Prostate gland (tissue), 2 donors: ENCODE measurements around the gene RORC. TPM values are rescaled to one million over a fixed set of nuclear protein-coding genes. Genes with fewer than 3 reads are reported as not detected.
A peak's percentile ranks its signal among the peaks of the same experiment; 100 is the strongest.

Source experiments
- DNase-seq: peaks from one replicate; pipeline ENCODE4 v3.0.0-alpha.2; 2019; ENCODE audit warnings: low spot score
- H3K27ac ChIP-seq, 2 donors: fragments of 200-600 bp; sonication (generic); 2 replicates each; pipeline ENCODE4 v1.5.1; 2017 to 2019
- H3K27me3 ChIP-seq: fragments of 200-600 bp; sonication (generic); replicated peaks from 2 replicates; pipeline ENCODE4 v1.5.1; 2019; ENCODE audit not compliant: insufficient read depth
- H3K36me3 ChIP-seq, 2 donors: fragments of 200-600 bp; sonication (generic); 1 replicate in 1 of 2; 2 replicates in 1 of 2; pipeline versions ENCODE4 v1.5.1 to v1.8.1; 2017 to 2019
- H3K4me1 ChIP-seq: fragments of 200-600 bp; sonication (generic); replicated peaks from 2 replicates; pipeline ENCODE4 v1.5.1; 2019
- H3K4me3 ChIP-seq, 2 donors: fragments of 200-600 bp; sonication (generic); 2 replicates each; pipeline ENCODE4 v1.5.1; 2017 to 2019
- H3K9me3 ChIP-seq: fragments of 200-600 bp; sonication (generic); 2 replicates; pipeline ENCODE4 v1.5.1; 2017
- POLR2A ChIP-seq: fragments of 450-650 bp; IDR thresholded peaks from one replicate; pipeline ENCODE4 v1.6.1; 2016; ENCODE audit warnings: antibody characterized with exemption, mild to moderate bottlenecking
- POLR2AphosphoS5 ChIP-seq: sonication (generic); formaldehyde crosslinking; IDR thresholded peaks from one replicate; pipeline ENCODE4 v1.6.1; 2017; ENCODE audit warnings: antibody characterized with exemption
- WGBS: methylation state at CpG from one replicate; pipeline ENCODE4 v1.1.5; 2018; 5-methylcytosine and 5-hydroxymethylcytosine counted together
- intact Hi-C: fragments of 100-400 bp; cut with DNase I; formaldehyde crosslinking; loops from one replicate; pipeline ENCODE4 v1.14.2; 2022
- total RNA-seq, 2 donors: library from RNA; depleted of rRNA; stranded (reverse); fragments of >200 nt; gene quantifications; one replicate each; pipeline ENCODE4 v1.1.0, GENCODE V29; 2016
- TF ChIP-seq, protein P1 (sequence below), 4 experiments: fragments of 200-600 bp in 2 of 4; fragments of 450-650 bp in 2 of 4; sonication (generic) in 2 of 4; IDR thresholded peaks; 1 replicate in 3 of 4; 2 replicates in 1 of 4; pipeline ENCODE4 v1.5.1; 2016 to 2019; ENCODE audit warnings: antibody characterized with exemption in 4 of 4, mild to moderate bottlenecking in 2 of 4, moderate library complexity in 2 of 4

Gene RORC
- total RNA-seq, 2 donors from 2014 or later = 51.8 to 73.2 TPM

DNA sequence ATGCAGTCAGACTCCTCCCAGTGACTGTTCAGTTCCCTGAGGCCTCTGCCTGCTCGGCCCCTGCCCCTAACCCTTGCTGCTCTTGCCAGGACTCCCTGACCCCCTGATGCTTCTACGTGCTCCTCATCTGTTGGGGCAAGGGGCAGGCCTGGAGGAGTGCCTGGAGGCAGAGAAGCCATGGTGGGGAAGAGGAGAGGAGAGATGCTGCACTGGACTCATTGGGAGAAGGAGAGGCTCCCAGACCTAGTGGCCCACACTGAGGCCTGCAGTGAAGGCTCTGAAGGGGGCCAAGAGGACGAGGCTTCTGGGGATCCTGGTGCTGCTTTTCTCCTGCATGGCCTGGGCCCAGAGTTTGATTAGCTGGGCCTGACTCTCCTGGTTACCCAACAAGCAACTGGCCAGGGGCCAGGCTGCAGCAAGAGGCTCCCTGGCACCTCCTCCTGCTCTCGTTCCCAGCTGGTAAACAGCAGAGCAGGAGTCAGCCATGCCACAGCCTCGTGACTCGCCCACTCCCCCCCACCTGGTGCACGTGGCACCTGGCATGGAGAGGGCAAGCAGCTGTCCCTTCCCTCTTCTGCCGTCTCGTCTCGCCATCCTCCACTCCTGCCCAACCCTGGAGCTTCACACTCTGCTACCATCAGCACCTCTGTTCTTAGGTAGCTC lies 847 bp upstream of the RORC start:
- Histone ChIP-seq H3K4me1 (peaks cover 27% of the 10 kb centered on the region), H3K36me3 (no peaks in the 10 kb centered on the region), H3K4me3 (peak overlapping the region in 1 of 2 donors; percentile 3), H3K27me3 (no peaks in the 10 kb centered on the region), H3K9me3 (no peaks in the 10 kb centered on the region), H3K27ac (peak overlapping the region; percentile 89 to 90)
- WGBS = 32% methylated on average over 10 of the region's 10 CpGs
- DNase-seq = peak; percentile 98
- TF ChIP-seq, protein P1, sequence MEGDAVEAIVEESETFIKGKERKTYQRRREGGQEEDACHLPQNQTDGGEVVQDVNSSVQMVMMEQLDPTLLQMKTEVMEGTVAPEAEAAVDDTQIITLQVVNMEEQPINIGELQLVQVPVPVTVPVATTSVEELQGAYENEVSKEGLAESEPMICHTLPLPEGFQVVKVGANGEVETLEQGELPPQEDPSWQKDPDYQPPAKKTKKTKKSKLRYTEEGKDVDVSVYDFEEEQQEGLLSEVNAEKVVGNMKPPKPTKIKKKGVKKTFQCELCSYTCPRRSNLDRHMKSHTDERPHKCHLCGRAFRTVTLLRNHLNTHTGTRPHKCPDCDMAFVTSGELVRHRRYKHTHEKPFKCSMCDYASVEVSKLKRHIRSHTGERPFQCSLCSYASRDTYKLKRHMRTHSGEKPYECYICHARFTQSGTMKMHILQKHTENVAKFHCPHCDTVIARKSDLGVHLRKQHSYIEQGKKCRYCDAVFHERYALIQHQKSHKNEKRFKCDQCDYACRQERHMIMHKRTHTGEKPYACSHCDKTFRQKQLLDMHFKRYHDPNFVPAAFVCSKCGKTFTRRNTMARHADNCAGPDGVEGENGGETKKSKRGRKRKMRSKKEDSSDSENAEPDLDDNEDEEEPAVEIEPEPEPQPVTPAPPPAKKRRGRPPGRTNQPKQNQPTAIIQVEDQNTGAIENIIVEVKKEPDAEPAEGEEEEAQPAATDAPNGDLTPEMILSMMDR (IDR thresholded peaks at IDR 0.05) = no peak
- TF ChIP-seq POLR2AphosphoS5 = peak; percentile 98
- intact Hi-C loops = no loop called here

DNA sequence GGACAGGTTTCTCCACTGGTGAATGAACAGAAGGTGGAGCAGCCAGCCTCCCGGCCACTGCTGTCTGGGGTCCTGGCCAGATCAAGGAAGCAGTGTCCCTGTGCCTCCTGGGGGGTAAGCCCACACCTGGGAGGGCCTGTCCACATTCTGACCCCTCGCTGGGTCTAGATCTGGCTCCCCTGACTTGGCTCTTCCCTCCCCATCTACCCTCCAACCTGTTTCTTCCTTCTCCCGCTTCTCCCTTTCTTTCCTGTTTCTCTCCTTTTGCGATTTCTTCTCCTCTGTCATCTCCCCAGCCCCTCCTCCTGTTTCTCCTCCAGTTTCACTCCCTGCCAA lies 378 bp downstream of the RORC start:
- Histone ChIP-seq H3K4me3 (peak overlapping the region; percentile 41 to 47), H3K4me1 (peaks cover 21% of the 10 kb centered on the region), H3K36me3 (no peaks in the 10 kb centered on the region), H3K9me3 (no peaks in the 10 kb centered on the region), H3K27me3 (no peaks in the 10 kb centered on the region), H3K27ac (peak overlapping the region; percentile 89 to 90)
- TF ChIP-seq, protein P1 (IDR thresholded peaks at IDR 0.05) = no peak
- TF ChIP-seq POLR2AphosphoS5 = no peak
- no peak for TF ChIP-seq POLR2A
- DNase-seq = no peak
- WGBS = 22% methylated on average over 4 of the region's 4 CpGs
- intact Hi-C loops = no loop called here

DNA sequence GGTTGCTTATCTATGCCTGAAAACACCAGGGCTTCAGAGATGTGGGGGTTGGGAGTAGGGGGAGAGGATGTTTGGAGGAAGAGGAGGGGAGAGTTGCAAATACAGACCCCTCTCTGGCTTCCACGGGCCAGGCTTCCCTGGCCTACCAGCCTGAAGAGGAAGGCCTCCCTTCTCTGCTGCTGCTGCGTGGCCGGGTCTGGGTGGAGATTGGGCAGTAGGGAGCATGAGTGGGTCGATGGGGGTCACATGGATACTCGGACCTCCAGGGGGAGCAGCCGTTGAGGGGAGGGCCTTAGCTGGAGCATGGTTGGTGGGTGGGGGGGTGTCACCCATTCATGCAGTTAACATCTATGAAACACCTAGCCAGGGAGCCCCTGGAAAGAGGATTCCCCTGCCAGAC lies 1.5 kb downstream of the RORC start:
- WGBS = 48% methylated on average over 6 of the region's 6 CpGs
- DNase-seq = no peak
- Histone ChIP-seq H3K4me1 (peaks cover 17% of the 10 kb centered on the region), H3K27ac (peak overlapping the region; percentile 89 to 90), H3K4me3 (no peak overlapping the region), H3K36me3 (no peaks in the 10 kb centered on the region), H3K27me3 (no peaks in the 10 kb centered on the region), H3K9me3 (no peaks in the 10 kb centered on the region)
- TF ChIP-seq POLR2AphosphoS5 = no peak
- intact Hi-C loops = no loop called here

DNA sequence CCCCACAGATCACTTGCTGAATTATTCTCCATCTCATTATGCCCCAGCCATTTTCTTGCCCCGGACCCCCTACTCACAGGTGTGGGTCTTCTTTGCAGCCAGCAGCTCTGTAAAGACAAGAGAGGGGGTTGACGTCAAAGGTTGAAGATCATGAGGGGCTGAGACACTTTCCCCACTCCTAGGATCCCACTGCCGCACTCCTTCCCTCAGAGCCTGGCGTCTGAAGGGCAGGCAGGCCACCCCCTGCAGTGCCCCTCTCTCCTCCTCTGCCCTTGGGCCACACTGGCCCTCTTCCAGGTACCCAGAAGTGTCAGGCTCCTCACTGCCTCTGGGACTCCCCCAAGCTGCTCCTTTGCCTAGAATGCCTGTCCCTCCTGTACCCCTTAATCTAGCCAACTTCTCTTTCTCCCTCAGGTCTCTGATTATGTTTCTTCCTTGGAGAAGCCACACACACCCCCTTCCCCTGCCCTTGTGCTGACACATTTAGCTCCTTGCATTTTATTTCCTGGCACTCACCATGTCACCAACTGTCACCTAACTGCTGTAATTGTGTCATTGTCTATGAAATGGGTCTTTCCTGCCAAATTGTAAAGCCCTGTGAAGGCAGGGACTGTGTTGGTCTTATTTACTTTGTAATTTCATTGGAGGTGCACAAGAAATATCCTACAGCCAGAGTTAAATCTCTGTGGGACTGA lies 2.1 kb downstream of the RORC start:
- peaks cover 17% of the 10 kb centered on the region for H3K4me1 ChIP-seq
- DNase-seq = no peak
- no peak overlapping the region for H3K4me3 ChIP-seq
- WGBS = 26% methylated on average over 4 of the region's 4 CpGs
- H3K27me3 ChIP-seq = no peaks in the 10 kb centered on the region
- peak overlapping the region; percentile 89 to 90 for H3K27ac ChIP-seq
- TF ChIP-seq, protein P1 (IDR thresholded peaks at IDR 0.05) = no peak
- TF ChIP-seq POLR2AphosphoS5 (no peak), POLR2A (no peak)
- intact Hi-C loops = no loop called here
- H3K36me3 ChIP-seq = no peaks in the 10 kb centered on the region
- H3K9me3 ChIP-seq = no peaks in the 10 kb centered on the region

DNA sequence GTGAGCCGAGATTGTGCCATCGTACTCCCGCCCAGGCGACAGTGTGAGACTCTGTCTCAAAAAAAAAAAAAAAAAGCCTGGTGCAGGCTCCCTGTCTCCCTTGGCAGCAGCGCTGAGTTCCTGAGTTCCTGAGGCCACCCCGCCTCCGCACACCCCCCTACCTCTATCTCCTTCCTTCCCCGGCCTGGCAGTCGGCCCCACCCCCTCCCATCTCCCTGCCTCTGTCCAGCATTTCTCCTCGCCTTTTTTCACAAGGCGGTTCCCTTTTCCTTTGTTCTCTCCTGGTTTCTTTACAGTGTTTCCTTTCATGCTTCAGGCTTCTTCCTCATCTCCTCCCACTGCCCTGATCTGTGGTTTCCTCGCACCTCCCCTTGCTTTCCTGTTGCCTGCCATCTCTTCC lies 2.7 kb downstream of the RORC start:
- Histone ChIP-seq H3K4me3 (no peak overlapping the region), H3K9me3 (no peaks in the 10 kb centered on the region), H3K27me3 (no peaks in the 10 kb centered on the region), H3K36me3 (no peaks in the 10 kb centered on the region), H3K4me1 (peaks cover 17% of the 10 kb centered on the region), H3K27ac (peak overlapping the region; percentile 89 to 90)
- peak; percentile 88 for DNase-seq
- TF ChIP-seq, protein P1 (IDR thresholded peaks at IDR 0.05) = no peak
- TF ChIP-seq POLR2AphosphoS5 (peak; percentile 50), POLR2A (no peak)
- WGBS = 6% methylated on average over 11 of the region's 12 CpGs
- intact Hi-C loops = no loop called here
